Neural cell (in vitro differentiated cells): ENCODE data around the gene OR10C1. TPM values are rescaled to one million over a fixed set of nuclear protein-coding genes. Genes with fewer than 3 reads are reported as not detected.

Source experiments
- H2AFZ ChIP-seq: fragments of 200-600, 300-800 bp; sonication (generic), shearing (Covaris generic); 2 replicates; pipeline ENCODE4 v1.6.0; 2014; ENCODE audit warnings: low read depth, mild to moderate bottlenecking, antibody characterized with exemption, low read length, moderate library complexity
- H3F3A ChIP-seq: fragments of 200-600 bp; shearing (Covaris generic); 2 replicates; pipeline ENCODE4 v1.6.1; 2016; ENCODE audit warnings: mild to moderate bottlenecking, moderate library complexity, mixed read lengths, antibody characterized with exemption, low read length; ENCODE audit not compliant: insufficient read depth, poor library complexity, severe bottlenecking
- H3K27ac ChIP-seq: fragments of 200-600, 300-800 bp; sonication (generic), shearing (Covaris generic); 2 replicates; pipeline ENCODE4 v1.5.1; 2014; ENCODE audit warnings: mild to moderate bottlenecking, low read length, moderate library complexity
- H3K27me3 ChIP-seq: fragments of 300-800, 200-600 bp; sonication (generic), shearing (Covaris generic); 2 replicates; pipeline ENCODE4 v1.6.0; 2014; ENCODE audit warnings: mild to moderate bottlenecking, low read depth, low read length, moderate library complexity; ENCODE audit not compliant: insufficient read depth
- H3K36me3 ChIP-seq: fragments of 300-800, 200-600 bp; sonication (generic), shearing (Covaris generic); 2 replicates; pipeline ENCODE4 v1.5.1; 2014; ENCODE audit warnings: mild to moderate bottlenecking, antibody characterized with exemption, low read length, moderate library complexity; ENCODE audit not compliant: insufficient read depth
- H3K4me2 ChIP-seq: fragments of 300-800, 200-600 bp; sonication (generic), shearing (Covaris generic); 2 replicates; pipeline ENCODE4 v1.6.0; 2014; ENCODE audit warnings: mild to moderate bottlenecking, low read length
- H3K4me3 ChIP-seq: fragments of 300-800, 200-600 bp; sonication (generic), shearing (Covaris generic); 2 replicates; pipeline ENCODE4 v1.5.1; 2014; ENCODE audit warnings: mild to moderate bottlenecking, low read length, moderate library complexity
- H3K79me2 ChIP-seq: fragments of 200-600 bp; shearing (Covaris generic); replicated peaks from 2 replicates; pipeline ENCODE4 v1.6.0; 2014; ENCODE audit warnings: mild to moderate bottlenecking, low read length, moderate library complexity; ENCODE audit not compliant: insufficient read depth
- H3K9ac ChIP-seq: fragments of 300-800, 200-600 bp; sonication (generic), shearing (Covaris generic); 2 replicates; pipeline ENCODE4 v1.6.1; 2016; ENCODE audit warnings: mild to moderate bottlenecking, low read length, mixed read lengths
- H3K9me2 ChIP-seq: fragments of 200-600 bp; shearing (Covaris generic); 2 replicates; pipeline ENCODE4 v1.6.1; 2016; ENCODE audit warnings: mild to moderate bottlenecking, low read length, mixed read lengths; ENCODE audit not compliant: insufficient read depth
- H3K9me3 ChIP-seq: fragments of 200-600, 300-800 bp; sonication (generic), shearing (Covaris generic); 2 replicates; pipeline ENCODE4 v1.6.1; 2016; ENCODE audit warnings: mild to moderate bottlenecking, mixed run types, low read length, moderate library complexity, mixed read lengths
- H4K20me1 ChIP-seq: fragments of 200-600 bp; shearing (Covaris generic); 2 replicates; pipeline ENCODE4 v1.6.1; 2016; ENCODE audit warnings: mild to moderate bottlenecking, mixed run types; ENCODE audit not compliant: insufficient read depth
- CTCF ChIP-seq: fragments of 450-650 bp; IDR thresholded peaks from 2 replicates; pipeline ENCODE4 v1.5.1; 2014; ENCODE audit warnings: antibody characterized with exemption, mild to moderate bottlenecking, moderate library complexity; ENCODE audit not compliant: poor library complexity, severe bottlenecking
- EP300 ChIP-seq: fragments of 450-650 bp; conservative IDR thresholded peaks from 2 replicates; pipeline ENCODE4 v1.6.1; 2014; ENCODE audit warnings: antibody characterized with exemption, mild to moderate bottlenecking, moderate library complexity; ENCODE audit not compliant: poor library complexity, severe bottlenecking
- EZH2 ChIP-seq: fragments of 200-600, 300-800 bp; shearing (Covaris generic), sonication (generic); IDR thresholded peaks from 2 replicates; pipeline ENCODE4 v1.6.1; 2014; ENCODE audit warnings: antibody characterized with exemption, low read length, borderline replicate concordance, mild to moderate bottlenecking; ENCODE audit not compliant: insufficient read depth, poor library complexity, severe bottlenecking
- MXI1 ChIP-seq: fragments of 450-650 bp; conservative IDR thresholded peaks from 2 replicates; pipeline ENCODE4 v1.6.1; 2014; ENCODE audit warnings: antibody characterized with exemption, mild to moderate bottlenecking; ENCODE audit not compliant: poor library complexity, severe bottlenecking
- POLR2AphosphoS5 ChIP-seq: IDR thresholded peaks from 2 replicates; pipeline ENCODE4 v1.6.1; 2012
- RAD21 ChIP-seq: fragments of 450-650 bp; conservative IDR thresholded peaks from 2 replicates; pipeline ENCODE4 v1.6.1; 2014; ENCODE audit warnings: antibody characterized with exemption, mild to moderate bottlenecking, moderate library complexity
- REST ChIP-seq: IDR thresholded peaks from 2 replicates; pipeline ENCODE4 v1.6.1; 2012; ENCODE audit warnings: borderline replicate concordance
- SMC3 ChIP-seq: fragments of 450-650 bp; conservative IDR thresholded peaks from 2 replicates; pipeline ENCODE4 v1.6.1; 2014; ENCODE audit warnings: antibody characterized with exemption, mild to moderate bottlenecking, moderate library complexity; ENCODE audit not compliant: poor library complexity
- TAF1 ChIP-seq: IDR thresholded peaks from 2 replicates; pipeline ENCODE4 v1.6.1; 2012; ENCODE audit warnings: low read depth
- polyA plus RNA-seq: library from polyadenylated mRNA; depleted of rRNA; stranded (reverse); fragments of >200 nt; gene quantifications from 2 replicates; pipeline ENCODE4 v1.2.3, GENCODE V29; 2014

The OR10C1 gene
- polyA plus RNA-seq, 1 donor from 2014 or later = not detected

DNA sequence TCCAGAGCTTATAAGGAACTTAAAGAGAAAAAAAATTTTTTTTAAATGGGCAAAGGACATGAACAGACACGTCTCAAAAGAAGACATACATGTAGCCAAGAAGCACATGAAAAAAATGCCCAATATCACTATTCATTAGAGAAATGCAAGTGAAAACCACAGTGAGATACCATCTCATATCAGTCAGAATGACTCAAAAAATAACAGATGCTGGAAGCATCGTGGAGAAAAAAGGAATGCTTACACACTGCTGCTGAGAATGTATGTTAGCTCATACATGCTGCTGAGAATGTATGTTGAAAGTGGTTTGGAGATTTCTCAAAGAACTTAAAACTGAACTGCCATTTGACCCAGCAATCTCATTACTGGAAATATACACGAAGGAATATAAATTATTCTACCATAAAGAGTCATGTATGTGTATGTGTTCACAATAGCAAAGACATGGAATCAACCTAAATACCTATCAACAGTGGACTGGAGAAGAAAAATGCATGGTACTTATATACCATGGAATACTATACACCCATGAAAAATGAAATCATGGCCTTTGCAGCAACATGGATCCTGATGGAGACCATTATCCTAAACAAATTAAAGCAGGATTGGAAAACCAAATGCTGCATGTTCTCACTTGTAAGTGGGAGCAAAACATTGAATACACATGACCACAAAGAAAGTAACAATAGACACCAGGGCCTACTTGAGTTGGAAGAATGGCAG is 12.5 kb downstream of the OR10C1 start:
- Histone ChIP-seq H3K27me3 (no peaks in the 10 kb centered on the region), H3F3A (no peaks in the 10 kb centered on the region), H2AFZ (no peak overlapping the region), H3K4me3 (no peak overlapping the region), H3K36me3 (no peaks in the 10 kb centered on the region), H3K9me3 (no peaks in the 10 kb centered on the region), H3K4me2 (no peak overlapping the region), H3K9ac (no peak overlapping the region), H3K79me2 (no peaks in the 10 kb centered on the region), H4K20me1 (no peaks in the 10 kb centered on the region), H3K27ac (no peak overlapping the region), H3K9me2 (no peaks in the 10 kb centered on the region)
- TF ChIP-seq EP300 (no peak), SMC3 (no peak), EZH2 (no peak), RAD21 (no peak), POLR2AphosphoS5 (no peak), CTCF (no peak), TAF1 (no peak), MXI1 (no peak), REST (no peak)

DNA sequence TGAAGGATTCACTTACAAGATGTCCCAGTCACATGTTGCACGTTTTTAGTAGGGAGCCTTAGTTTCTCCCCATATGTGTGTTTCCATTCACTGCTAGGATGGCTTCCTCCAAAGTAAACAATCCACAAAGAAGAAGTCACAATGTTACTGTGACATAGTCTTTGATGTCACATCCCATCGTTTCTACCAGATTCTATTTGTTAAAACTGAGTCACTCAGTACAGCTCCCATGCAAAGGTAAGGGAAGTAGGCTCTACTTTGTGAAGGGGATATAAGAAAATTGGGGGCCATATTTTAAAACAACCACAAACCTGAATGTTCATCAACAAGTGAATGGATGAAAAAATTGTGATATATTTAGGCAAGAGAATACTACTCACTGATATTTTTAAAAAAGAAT is 17.9 kb downstream of the OR10C1 start, which contains the start of the genes OR11A1 and OR2H1:
TSS of gene OR11A1 (minus strand) at position 101 of the 400 bp plus-strand sequence. CDS start 29,430 bp downstream, outside the sequence.
TSS of gene OR2H1 (plus strand) at position 185 of the 400 bp plus-strand sequence. CDS start 4,615 bp downstream, outside the sequence.
- no peaks in the 10 kb centered on the region for H3K36me3 ChIP-seq
- H4K20me1 ChIP-seq = no peaks in the 10 kb centered on the region
- no peaks in the 10 kb centered on the region for H3K9me3 ChIP-seq
- H2AFZ ChIP-seq = no peak within 1 kb of the TSS
- no peak for TF ChIP-seq EZH2
- TF ChIP-seq SMC3 = no peak
- TF ChIP-seq CTCF = no peak
- TF ChIP-seq RAD21 = no peak
- no peak within 1 kb of the TSS for H3K4me2 ChIP-seq
- no peak within 1 kb of the TSS for H3K27ac ChIP-seq
- H3F3A ChIP-seq = no peaks in the 10 kb centered on the region
- no peaks in the 10 kb centered on the region for H3K79me2 ChIP-seq
- no peak within 1 kb of the TSS for H3K4me3 ChIP-seq
- H3K9ac ChIP-seq = no peak within 1 kb of the TSS
- H3K27me3 ChIP-seq = no peaks in the 10 kb centered on the region
- no peaks in the 10 kb centered on the region for H3K9me2 ChIP-seq
